ENCODE results near the gene HNMT. TPM values are rescaled to one million over a fixed set of nuclear protein-coding genes. Genes with fewer than 3 reads are reported as not detected.

The HNMT gene
- total and polyA plus RNA-seq, 9 donors, result 56.3 to 140 (median 76.5) TPM

DNA sequence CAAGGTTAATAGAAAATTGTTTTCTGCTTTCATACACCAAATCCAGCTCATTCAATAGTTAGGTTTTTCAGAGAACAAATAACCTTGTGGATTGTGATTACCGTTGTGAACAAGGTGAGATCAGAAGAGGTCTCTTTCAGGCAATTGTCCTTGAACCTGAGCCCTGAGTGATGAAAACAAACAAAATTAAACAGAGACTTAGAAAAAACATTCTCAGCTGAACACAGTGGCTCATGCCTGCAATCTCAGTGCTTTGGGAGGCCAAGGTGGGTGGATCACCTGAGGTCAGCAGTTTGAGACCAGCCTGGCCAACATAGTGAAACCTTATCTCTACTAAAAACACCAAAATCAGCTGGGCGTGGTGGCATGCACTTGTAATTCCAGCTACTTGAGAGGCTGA is 68.1 kb downstream of the HNMT start:
- H3K27ac ChIP-seq, result no peak overlapping the region
- H3K4me3 ChIP-seq, result no peak overlapping the region
- no peak for DNase-seq
- no peaks in the 10 kb centered on the region for H3K27me3 ChIP-seq
- H3K9me3 ChIP-seq, result no peaks in the 10 kb centered on the region
- H3K4me1 ChIP-seq (ENCODE audit: insufficient read depth), result no peaks in the 10 kb centered on the region
- TF ChIP-seq, protein P1, sequence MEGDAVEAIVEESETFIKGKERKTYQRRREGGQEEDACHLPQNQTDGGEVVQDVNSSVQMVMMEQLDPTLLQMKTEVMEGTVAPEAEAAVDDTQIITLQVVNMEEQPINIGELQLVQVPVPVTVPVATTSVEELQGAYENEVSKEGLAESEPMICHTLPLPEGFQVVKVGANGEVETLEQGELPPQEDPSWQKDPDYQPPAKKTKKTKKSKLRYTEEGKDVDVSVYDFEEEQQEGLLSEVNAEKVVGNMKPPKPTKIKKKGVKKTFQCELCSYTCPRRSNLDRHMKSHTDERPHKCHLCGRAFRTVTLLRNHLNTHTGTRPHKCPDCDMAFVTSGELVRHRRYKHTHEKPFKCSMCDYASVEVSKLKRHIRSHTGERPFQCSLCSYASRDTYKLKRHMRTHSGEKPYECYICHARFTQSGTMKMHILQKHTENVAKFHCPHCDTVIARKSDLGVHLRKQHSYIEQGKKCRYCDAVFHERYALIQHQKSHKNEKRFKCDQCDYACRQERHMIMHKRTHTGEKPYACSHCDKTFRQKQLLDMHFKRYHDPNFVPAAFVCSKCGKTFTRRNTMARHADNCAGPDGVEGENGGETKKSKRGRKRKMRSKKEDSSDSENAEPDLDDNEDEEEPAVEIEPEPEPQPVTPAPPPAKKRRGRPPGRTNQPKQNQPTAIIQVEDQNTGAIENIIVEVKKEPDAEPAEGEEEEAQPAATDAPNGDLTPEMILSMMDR (IDR thresholded peaks at IDR 0.05), result no peak
- TF ChIP-seq EP300 (IDR thresholded peaks at IDR 0.05), result no peak
- TF ChIP-seq POLR2A (IDR thresholded peaks at IDR 0.05), result no peak
- intact Hi-C loops (cut with DNase I), result no loop called here
- H3K36me3 ChIP-seq, result no peaks in the 10 kb centered on the region
- 32 to 44% (median 40%) methylated on average over 2 of the region's 2 CpGs for WGBS, 3 donors

DNA sequence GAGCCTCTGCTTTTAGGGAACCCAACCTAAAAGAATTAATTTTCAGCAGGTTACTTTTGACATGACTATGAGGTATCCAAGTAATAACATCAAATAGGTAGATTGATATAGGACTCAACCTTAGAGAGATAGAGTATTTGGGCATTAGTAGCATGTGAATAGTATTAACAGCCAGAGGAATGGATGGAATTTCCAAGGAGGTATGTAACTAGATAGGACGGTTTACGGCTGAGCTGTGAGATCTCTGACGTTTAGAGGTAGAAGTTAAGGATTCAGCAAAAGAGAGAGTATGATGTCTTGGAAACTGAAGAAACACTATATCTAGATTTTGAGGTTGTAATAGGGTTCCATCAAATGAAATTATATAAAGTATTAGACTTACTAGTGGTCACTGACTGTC is 70.3 kb downstream of the HNMT start:
- no peaks in the 10 kb centered on the region for H3K27me3 ChIP-seq
- H3K36me3 ChIP-seq, result no peaks in the 10 kb centered on the region
- no peak overlapping the region for H3K27ac ChIP-seq
- TF ChIP-seq, protein P1 (IDR thresholded peaks at IDR 0.05), result no peak
- TF ChIP-seq POLR2A (IDR thresholded peaks at IDR 0.05) (no peak), EP300 (IDR thresholded peaks at IDR 0.05) (no peak)
- no peaks in the 10 kb centered on the region for H3K9me3 ChIP-seq
- intact Hi-C loops (cut with DNase I), result no loop called here
- no peak for DNase-seq
- no peaks in the 10 kb centered on the region for H3K4me1 ChIP-seq (ENCODE audit: insufficient read depth)
- 52 to 80% (median 71%) methylated on average over 3 of the region's 3 CpGs for WGBS, 3 donors
- no peak overlapping the region for H3K4me3 ChIP-seq

DNA sequence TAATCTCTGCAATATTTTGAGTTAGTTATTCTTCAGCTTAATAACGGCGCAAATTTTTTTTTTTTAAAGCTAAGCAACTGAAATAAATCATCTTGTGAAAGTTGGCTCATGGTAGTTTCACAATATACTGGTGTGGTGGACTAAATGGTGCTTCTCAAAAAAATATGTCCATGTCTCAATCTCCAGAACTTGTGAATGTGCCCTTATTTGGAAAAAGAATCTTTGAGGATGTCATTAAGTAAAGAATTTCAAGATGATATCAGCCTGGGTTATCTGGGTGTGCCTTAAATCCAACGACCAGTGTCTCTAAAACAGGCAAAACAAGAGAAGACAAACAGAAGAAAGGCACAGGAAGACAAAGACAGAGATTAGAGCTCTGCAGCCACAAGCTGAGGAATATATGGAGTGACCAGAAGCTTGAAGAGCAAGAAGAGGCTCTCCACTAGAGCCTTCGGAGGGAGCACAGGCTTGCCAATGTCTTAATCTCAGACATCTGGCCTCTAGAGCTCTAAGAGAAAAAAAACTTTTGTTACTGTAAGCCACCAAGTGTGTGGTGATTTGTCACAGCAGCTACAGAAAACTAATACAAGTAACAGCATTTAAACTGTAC is 71.4 kb downstream of the HNMT start:
- 70 to 75% (median 71%) methylated on average over 4 of the region's 4 CpGs for WGBS, 3 donors
- intact Hi-C loops (cut with DNase I), result no loop called here

DNA sequence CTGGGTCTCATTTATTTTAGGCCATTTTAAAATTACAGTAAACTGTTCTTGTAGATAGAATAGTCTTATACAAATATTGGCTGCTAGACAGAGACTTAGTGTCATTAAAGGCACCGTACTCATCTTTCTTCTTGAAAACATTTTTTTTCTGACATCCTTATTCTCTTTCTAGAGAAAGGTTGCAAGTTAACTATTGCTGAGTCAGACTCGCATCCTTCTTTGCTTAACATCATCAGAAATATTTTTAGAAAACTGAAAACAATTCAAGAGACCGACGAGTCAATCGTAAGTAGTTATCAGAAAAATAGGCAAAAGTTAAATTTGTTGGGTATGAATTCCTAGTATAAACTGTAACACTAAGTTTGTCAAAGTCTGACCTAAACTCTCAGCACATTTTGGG is 72.2 kb downstream of the HNMT start:
- Histone ChIP-seq H3K27me3 (no peaks in the 10 kb centered on the region), H3K27ac (no peak overlapping the region), H3K4me1 (ENCODE audit: insufficient read depth) (no peaks in the 10 kb centered on the region), H3K4me3 (no peak overlapping the region), H3K9me3 (no peaks in the 10 kb centered on the region), H3K36me3 (no peaks in the 10 kb centered on the region)
- WGBS, 3 donors, result 10 to 39% (median 17%) methylated on average over 5 of the region's 5 CpGs
- TF ChIP-seq, protein P1 (IDR thresholded peaks at IDR 0.05), result no peak
- TF ChIP-seq EP300 (IDR thresholded peaks at IDR 0.05), result no peak
- no peak for TF ChIP-seq POLR2A (IDR thresholded peaks at IDR 0.05)
- no peak for DNase-seq
- intact Hi-C loops (cut with DNase I), result no loop called here

More for the DNA sequence above, 71.4 kb downstream of the HNMT start:
- no peaks in the 10 kb centered on the region for H3K4me1 ChIP-seq (ENCODE audit: insufficient read depth)
- DNase-seq, result no peak
- H3K9me3 ChIP-seq, result no peaks in the 10 kb centered on the region
- H3K27me3 ChIP-seq, result no peaks in the 10 kb centered on the region
- no peaks in the 10 kb centered on the region for H3K36me3 ChIP-seq
- H3K4me3 ChIP-seq, result no peak overlapping the region
- TF ChIP-seq, protein P1 (IDR thresholded peaks at IDR 0.05), result no peak
- TF ChIP-seq POLR2A (IDR thresholded peaks at IDR 0.05) (no peak), EP300 (IDR thresholded peaks at IDR 0.05) (no peak)
- no peak overlapping the region for H3K27ac ChIP-seq

Measured in ovary (tissue), 9 donors.